Activated CD4-positive, alpha-beta T cell treated with anti-CD3 and anti-CD28 coated beads for 24 hours (primary cell): ENCODE data around the gene ANKRD12.

Experiments used
- DNase-seq, 2 donors: peaks; one replicate each; pipeline ENCODE4 v3.0.0-alpha.2; 2020; ENCODE audit warnings: low read depth in 2 of 2

ANKRD12 gene

GRCh38 chr18:9290156-9290555, 153.6 kb downstream of the ANKRD12 start:
- DNase-seq: no peak

GRCh38 chr18:9292047-9292446, 155.5 kb downstream of the ANKRD12 start:
- no peak for DNase-seq

GRCh38 chr18:9293948-9294347, 157.4 kb downstream of the ANKRD12 start:
- no peak for DNase-seq

GRCh38 chr18:9296233-9297006, 159.8 kb downstream of the ANKRD12 start:
- DNase-seq: no peak

- DNase-seq: no peak
Observed at GRCh38 chr18:9297007-9297393, 160.4 kb downstream of the ANKRD12 start.

GRCh38 chr18:9304388-9305070, 167.9 kb downstream of the ANKRD12 start:
- no peak for DNase-seq

- DNase-seq: no peak
Observed at GRCh38 chr18:9319333-9319732, 182.8 kb downstream of the ANKRD12 start.

GRCh38 chr18:9321017-9321452, 184.5 kb downstream of the ANKRD12 start:
- no peak for DNase-seq

- DNase-seq: no peak
Observed at GRCh38 chr18:9321736-9322135, 185.2 kb downstream of the ANKRD12 start.

- no peak for DNase-seq
Observed at GRCh38 chr18:9322744-9323143, 186.2 kb downstream of the ANKRD12 start.

GRCh38 chr18:9323750-9324445, 187.3 kb downstream of the ANKRD12 start:
- no peak for DNase-seq

GRCh38 chr18:9325716-9326115, 189.1 kb downstream of the ANKRD12 start:
- no peak for DNase-seq

GRCh38 chr18:9328776-9329175, 192.2 kb downstream of the ANKRD12 start:
- DNase-seq: no peak

- DNase-seq: no peak
Observed at GRCh38 chr18:9329471-9329870, 192.9 kb downstream of the ANKRD12 start.

- DNase-seq: no peak
Observed at GRCh38 chr18:9330419-9330818, 193.8 kb downstream of the ANKRD12 start.

- peak; percentile 1 for DNase-seq
Observed at GRCh38 chr18:9333441-9334328, 197.1 kb downstream of the ANKRD12 start.

GRCh38 chr18:9334329-9334972, 197.9 kb downstream of the ANKRD12 start, which contains the start of gene TWSG1:
Gene TWSG1, plus strand, starts transcription at chr18:9334773. Its CDS starts 2,457 bp downstream, at chr18:9337230.
- DNase-seq: peak; percentile 83 to 85

- DNase-seq: peak; percentile 3 to 10
Observed at GRCh38 chr18:9334973-9335696, 198.6 kb downstream of the ANKRD12 start.
